ENCODE results near the gene LYST. TPM values are rescaled to one million over a fixed set of nuclear protein-coding genes. Genes with fewer than 3 reads are reported as not detected.

Gene LYST
- total RNA-seq, 1 experiment from 2014 or later = 4.8 TPM

DNA sequence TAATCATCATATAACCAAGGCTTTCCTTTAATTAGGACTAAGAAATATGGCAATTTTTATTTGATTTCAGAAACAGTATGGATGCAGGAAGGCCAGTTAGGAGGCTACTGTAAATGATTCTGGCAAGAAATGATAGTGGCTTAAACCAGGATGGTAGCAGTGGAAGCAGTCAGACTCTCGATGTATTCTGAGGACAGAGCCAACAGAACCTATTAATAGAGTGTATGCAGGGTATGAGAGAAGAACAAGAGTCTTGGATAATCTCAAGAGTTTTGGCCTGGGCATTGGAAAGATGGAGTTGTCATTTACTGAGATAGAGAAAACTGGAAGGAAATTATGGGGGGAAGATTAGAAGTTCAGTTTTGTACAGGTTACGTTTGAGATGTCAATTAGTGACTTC, 143.8 kb downstream of the LYST start:
- Histone ChIP-seq H3K27ac (ENCODE audit: low read length) (no peak overlapping the region), H3K4me2 (ENCODE audit: low read length) (no peak overlapping the region), H3K27me3 (ENCODE audit: low read length) (no peaks in the 10 kb centered on the region), H3K79me2 (ENCODE audit: low read length) (no peaks in the 10 kb centered on the region), H3K4me3 (ENCODE audit: low read length) (no peak overlapping the region), H3K36me3 (ENCODE audit: low read depth, low read length) (no peaks in the 10 kb centered on the region), H3K9me2 (replicated peaks; ENCODE audit: low read length) (no peaks in the 10 kb centered on the region), H4K20me1 (ENCODE audit: low read length) (no peaks in the 10 kb centered on the region), H3K9ac (ENCODE audit: low read length) (no peak overlapping the region), H2AFZ (ENCODE audit: low read length) (no peak overlapping the region), H3K4me1 (ENCODE audit: insufficient read depth, low read length) (peaks cover 17% of the 10 kb centered on the region), H3F3A (ENCODE audit: low read length, unreplicated experiment) (no peaks in the 10 kb centered on the region), H3K9me3 (ENCODE audit: low read length) (no peaks in the 10 kb centered on the region)
- ATAC-seq = no peak
- ChIA-PET CTCF (no interaction called here), POLR2A (ENCODE audit: unreplicated experiment) (no interaction called here)
- TF ChIP-seq EZH2 (IDR thresholded peaks at IDR 0.05; ENCODE audit: low read length, unreplicated experiment) = no peak
- TF ChIP-seq EZH2phosphoT487 (IDR thresholded peaks at IDR 0.05; ENCODE audit: borderline replicate concordance, low read length) = no peak
- TF ChIP-seq, protein P1, sequence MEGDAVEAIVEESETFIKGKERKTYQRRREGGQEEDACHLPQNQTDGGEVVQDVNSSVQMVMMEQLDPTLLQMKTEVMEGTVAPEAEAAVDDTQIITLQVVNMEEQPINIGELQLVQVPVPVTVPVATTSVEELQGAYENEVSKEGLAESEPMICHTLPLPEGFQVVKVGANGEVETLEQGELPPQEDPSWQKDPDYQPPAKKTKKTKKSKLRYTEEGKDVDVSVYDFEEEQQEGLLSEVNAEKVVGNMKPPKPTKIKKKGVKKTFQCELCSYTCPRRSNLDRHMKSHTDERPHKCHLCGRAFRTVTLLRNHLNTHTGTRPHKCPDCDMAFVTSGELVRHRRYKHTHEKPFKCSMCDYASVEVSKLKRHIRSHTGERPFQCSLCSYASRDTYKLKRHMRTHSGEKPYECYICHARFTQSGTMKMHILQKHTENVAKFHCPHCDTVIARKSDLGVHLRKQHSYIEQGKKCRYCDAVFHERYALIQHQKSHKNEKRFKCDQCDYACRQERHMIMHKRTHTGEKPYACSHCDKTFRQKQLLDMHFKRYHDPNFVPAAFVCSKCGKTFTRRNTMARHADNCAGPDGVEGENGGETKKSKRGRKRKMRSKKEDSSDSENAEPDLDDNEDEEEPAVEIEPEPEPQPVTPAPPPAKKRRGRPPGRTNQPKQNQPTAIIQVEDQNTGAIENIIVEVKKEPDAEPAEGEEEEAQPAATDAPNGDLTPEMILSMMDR (conservative IDR thresholded peaks at IDR 0.05; ENCODE audit: low read depth, low read length) = no peak
- intact Hi-C loops (cut with micrococcal nuclease) = no loop called here
- no TSS peak for BruUV-seq (replicated peaks)
- no peak for DNase-seq

DNA sequence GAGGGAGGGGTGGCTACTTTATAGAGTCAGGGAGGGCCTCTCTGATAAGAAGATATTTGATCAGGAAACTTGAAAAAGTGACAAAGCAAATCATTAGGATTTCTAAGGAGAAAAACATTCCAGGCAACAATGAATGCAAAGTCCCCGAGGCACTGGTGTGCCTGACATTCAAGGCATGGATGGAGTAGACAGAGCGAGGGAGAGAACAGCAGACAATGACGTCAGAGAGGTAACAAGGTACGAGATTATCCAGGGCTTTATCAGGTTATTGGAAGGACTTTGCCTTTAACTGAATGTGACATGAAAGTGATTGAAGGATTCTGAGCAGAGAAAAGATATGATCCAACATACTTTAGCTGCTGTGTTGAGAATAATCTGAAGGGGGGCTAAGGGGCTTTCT, 144.7 kb downstream of the LYST start:
- no peaks in the 10 kb centered on the region for H3K9me3 ChIP-seq (ENCODE audit: low read length)
- H3K79me2 ChIP-seq (ENCODE audit: low read length) = no peaks in the 10 kb centered on the region
- intact Hi-C loops (cut with micrococcal nuclease) = no loop called here
- H3K4me1 ChIP-seq (ENCODE audit: insufficient read depth, low read length) = peaks cover 17% of the 10 kb centered on the region
- POLR2A ChIA-PET (ENCODE audit: unreplicated experiment) = no interaction called here
- no peaks in the 10 kb centered on the region for H3K36me3 ChIP-seq (ENCODE audit: low read depth, low read length)
- no peaks in the 10 kb centered on the region for H3K27me3 ChIP-seq (ENCODE audit: low read length)
- no peak overlapping the region for H3K4me2 ChIP-seq (ENCODE audit: low read length)
- no peaks in the 10 kb centered on the region for H3F3A ChIP-seq (ENCODE audit: low read length, unreplicated experiment)
- BruUV-seq (replicated peaks) = no TSS peak
- no peak overlapping the region for H2AFZ ChIP-seq (ENCODE audit: low read length)
- H3K27ac ChIP-seq (ENCODE audit: low read length) = no peak overlapping the region
- CTCF ChIA-PET = no interaction called here
- ATAC-seq (no peak), DNase-seq (no peak)
- H4K20me1 ChIP-seq (ENCODE audit: low read length) = no peaks in the 10 kb centered on the region
- H3K9ac ChIP-seq (ENCODE audit: low read length) = no peak overlapping the region
- no peaks in the 10 kb centered on the region for H3K9me2 ChIP-seq (replicated peaks; ENCODE audit: low read length)
- no peak overlapping the region for H3K4me3 ChIP-seq (ENCODE audit: low read length)
- no peak for TF ChIP-seq EZH2phosphoT487 (IDR thresholded peaks at IDR 0.05; ENCODE audit: borderline replicate concordance, low read length)
- TF ChIP-seq, protein P1 (conservative IDR thresholded peaks at IDR 0.05; ENCODE audit: low read depth, low read length) = no peak
- no peak for TF ChIP-seq EZH2 (IDR thresholded peaks at IDR 0.05; ENCODE audit: low read length, unreplicated experiment)

DNA sequence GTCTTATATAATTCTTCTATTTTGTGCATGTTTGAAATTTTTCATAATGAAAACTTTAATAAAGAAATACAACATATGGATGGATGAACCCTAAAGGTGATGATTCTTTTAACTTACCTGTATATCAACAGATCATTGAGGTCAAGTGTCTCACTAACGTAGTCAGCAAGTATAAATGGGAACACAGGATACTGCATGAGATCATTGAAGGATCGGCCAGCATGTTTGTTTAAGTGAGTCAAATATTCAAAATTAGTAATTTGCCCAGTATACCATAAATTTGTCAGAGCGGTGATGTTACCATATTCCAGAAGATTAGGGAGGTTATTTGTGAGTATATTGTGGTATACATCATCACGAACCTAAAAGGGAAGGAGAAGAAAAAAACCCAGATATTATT, 146.2 kb downstream of the LYST start:
- ChIA-PET POLR2A (ENCODE audit: unreplicated experiment) (no interaction called here), CTCF (no interaction called here)
- H3K9me2 ChIP-seq (replicated peaks; ENCODE audit: low read length) = no peaks in the 10 kb centered on the region
- no TSS peak for BruUV-seq (replicated peaks)
- H3K36me3 ChIP-seq (ENCODE audit: low read depth, low read length) = no peaks in the 10 kb centered on the region
- peak overlapping the region; percentile 50; the same call in 1 of the 2 replicates for H3K4me2 ChIP-seq (ENCODE audit: low read length)
- no peaks in the 10 kb centered on the region for H3K79me2 ChIP-seq (ENCODE audit: low read length)
- peak; percentile 93 for ATAC-seq
- no peak overlapping the region for H2AFZ ChIP-seq (ENCODE audit: low read length)
- peak overlapping the region; percentile 65 for H3K27ac ChIP-seq (ENCODE audit: low read length)
- H3K9me3 ChIP-seq (ENCODE audit: low read length) = no peaks in the 10 kb centered on the region
- TF ChIP-seq, protein P1 (conservative IDR thresholded peaks at IDR 0.05; ENCODE audit: low read depth, low read length) = no peak
- TF ChIP-seq EZH2phosphoT487 (IDR thresholded peaks at IDR 0.05; ENCODE audit: borderline replicate concordance, low read length) (no peak), EZH2 (IDR thresholded peaks at IDR 0.05; ENCODE audit: low read length, unreplicated experiment) (no peak)
- peaks cover 17% of the 10 kb centered on the region for H3K4me1 ChIP-seq (ENCODE audit: insufficient read depth, low read length)
- no peaks in the 10 kb centered on the region for H3F3A ChIP-seq (ENCODE audit: low read length, unreplicated experiment)
- no peak overlapping the region for H3K4me3 ChIP-seq (ENCODE audit: low read length)
- intact Hi-C loops (cut with micrococcal nuclease) = no loop called here
- peak; percentile 75 for DNase-seq
- H3K27me3 ChIP-seq (ENCODE audit: low read length) = no peaks in the 10 kb centered on the region
- no peaks in the 10 kb centered on the region for H4K20me1 ChIP-seq (ENCODE audit: low read length)
- H3K9ac ChIP-seq (ENCODE audit: low read length) = no peak overlapping the region
